Measurements from ENCODE around the gene SND1. TPM values are rescaled to one million over a fixed set of nuclear protein-coding genes. Genes with fewer than 3 reads are reported as not detected.

Gene SND1
- total RNA-seq, 2 donors from 2014 or later, result 146 to 155 TPM

GRCh38 chr7:127940381-127941160, 288.6 kb downstream of the SND1 start:
- Histone ChIP-seq H3K9me3 (no peaks in the 10 kb centered on the region), H3K4me3 (no peak overlapping the region), H3K27ac (no peak overlapping the region), H3K4me1 (peaks cover 7% of the 10 kb centered on the region), H3K27me3 (no peaks in the 10 kb centered on the region), H3K36me3 (replicated peaks in 1 of 2; ENCODE audit: insufficient read depth in 1 of 2, low read depth in 2 of 2) (no peaks in the 10 kb centered on the region)
- 84 to 88% methylated on average over 5 of the region's 5 CpGs for WGBS, 2 donors
- no peak for ATAC-seq
- DNase-seq, result peak in 1 of 4 donors; percentile 3
- no peak for TF ChIP-seq CTCF (IDR thresholded peaks at IDR 0.05)
- TF ChIP-seq POLR2A (IDR thresholded peaks at IDR 0.05), result no peak
- intact Hi-C loops (cut with DNase I), result no loop called here

GRCh38 chr7:127941476-127942210, 289.6 kb downstream of the SND1 start:
- Histone ChIP-seq H3K36me3 (replicated peaks in 1 of 2; ENCODE audit: insufficient read depth in 1 of 2, low read depth in 2 of 2) (no peaks in the 10 kb centered on the region), H3K4me3 (no peak overlapping the region), H3K27me3 (no peaks in the 10 kb centered on the region), H3K4me1 (no peaks in the 10 kb centered on the region), H3K27ac (no peak overlapping the region), H3K9me3 (no peaks in the 10 kb centered on the region)
- TF ChIP-seq POLR2A (IDR thresholded peaks at IDR 0.05) (no peak), CTCF (IDR thresholded peaks at IDR 0.05) (no peak)
- WGBS, 2 donors, result 93 to 97% methylated on average over 8 of the region's 8 CpGs
- intact Hi-C loops (cut with DNase I), result no loop called here
- no peak for ATAC-seq
- DNase-seq, result no peak

GRCh38 chr7:127943541-127944521, 291.8 kb downstream of the SND1 start:
- Histone ChIP-seq H3K27me3 (no peaks in the 10 kb centered on the region), H3K27ac (no peak overlapping the region), H3K4me3 (no peak overlapping the region), H3K4me1 (no peaks in the 10 kb centered on the region), H3K9me3 (no peaks in the 10 kb centered on the region), H3K36me3 (replicated peaks in 1 of 2; ENCODE audit: insufficient read depth in 1 of 2, low read depth in 2 of 2) (no peaks in the 10 kb centered on the region)
- no peak for TF ChIP-seq POLR2A (IDR thresholded peaks at IDR 0.05)
- no peak for TF ChIP-seq CTCF (IDR thresholded peaks at IDR 0.05)
- DNase-seq (peak in 3 of 4 donors; percentile 19 to 23 (median 20)), ATAC-seq (no peak)
- intact Hi-C loops (cut with DNase I), result no loop called here
- WGBS, 2 donors, result 73 to 83% methylated on average over 16 of the region's 16 CpGs

GRCh38 chr7:127946111-127946510, 294.1 kb downstream of the SND1 start:
- ATAC-seq (no peak), DNase-seq (no peak)
- no peaks in the 10 kb centered on the region for H3K9me3 ChIP-seq
- no peak overlapping the region for H3K27ac ChIP-seq
- no peaks in the 10 kb centered on the region for H3K27me3 ChIP-seq
- intact Hi-C loops (cut with DNase I), result no loop called here
- TF ChIP-seq CTCF (IDR thresholded peaks at IDR 0.05), result no peak
- TF ChIP-seq POLR2A (IDR thresholded peaks at IDR 0.05), result no peak
- no peak overlapping the region for H3K4me3 ChIP-seq
- no peaks in the 10 kb centered on the region for H3K36me3 ChIP-seq (replicated peaks in 1 of 2; ENCODE audit: insufficient read depth in 1 of 2, low read depth in 2 of 2)
- H3K4me1 ChIP-seq, result no peaks in the 10 kb centered on the region

All from body of pancreas (tissue), 4 donors.